ENCODE measurements around the gene TRAPPC12.

- TF ChIP-seq POLR2A (IDR thresholded peaks at IDR 0.05) (no peak), CTCF (IDR thresholded peaks at IDR 0.05) (no peak)
Measured at GRCh38 chr2:3520591-3520990, 141.1 kb downstream of the TRAPPC12 start.

All from esophagus squamous epithelium (tissue), 4 donors.